HG03558 (cell line): ENCODE measurements around the gene FAM149B1.

Experiments used
- ATAC-seq: cut with Tn5 transposase; IDR thresholded peaks from one replicate; pipeline ENCODE4 v1.9.1; 2021; ENCODE audit warnings: moderate number of reproducible peaks; ENCODE audit not compliant: unreplicated experiment; ENCODE audit errors: extremely low read depth

Gene FAM149B1

DNA sequence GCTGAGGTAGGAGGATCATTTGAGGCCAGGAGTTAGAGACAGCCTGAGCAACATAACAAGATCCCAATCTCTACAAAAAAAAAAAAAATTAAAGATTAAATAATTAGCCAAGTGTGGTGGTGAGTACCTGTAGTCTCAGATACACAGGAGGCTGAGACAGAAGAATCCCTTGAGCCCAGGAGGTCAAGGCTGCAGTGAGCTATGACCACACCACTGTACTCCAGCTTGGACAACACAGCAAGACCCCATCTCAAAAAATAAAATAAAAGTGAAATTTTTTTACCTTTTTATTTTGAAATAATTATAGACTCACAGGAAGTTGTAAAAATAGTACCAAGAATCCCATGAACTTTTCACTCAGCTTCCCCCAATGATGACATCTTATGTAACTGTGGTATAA lies 4.9 kb downstream of the FAM149B1 start:
- ATAC-seq: no peak

DNA sequence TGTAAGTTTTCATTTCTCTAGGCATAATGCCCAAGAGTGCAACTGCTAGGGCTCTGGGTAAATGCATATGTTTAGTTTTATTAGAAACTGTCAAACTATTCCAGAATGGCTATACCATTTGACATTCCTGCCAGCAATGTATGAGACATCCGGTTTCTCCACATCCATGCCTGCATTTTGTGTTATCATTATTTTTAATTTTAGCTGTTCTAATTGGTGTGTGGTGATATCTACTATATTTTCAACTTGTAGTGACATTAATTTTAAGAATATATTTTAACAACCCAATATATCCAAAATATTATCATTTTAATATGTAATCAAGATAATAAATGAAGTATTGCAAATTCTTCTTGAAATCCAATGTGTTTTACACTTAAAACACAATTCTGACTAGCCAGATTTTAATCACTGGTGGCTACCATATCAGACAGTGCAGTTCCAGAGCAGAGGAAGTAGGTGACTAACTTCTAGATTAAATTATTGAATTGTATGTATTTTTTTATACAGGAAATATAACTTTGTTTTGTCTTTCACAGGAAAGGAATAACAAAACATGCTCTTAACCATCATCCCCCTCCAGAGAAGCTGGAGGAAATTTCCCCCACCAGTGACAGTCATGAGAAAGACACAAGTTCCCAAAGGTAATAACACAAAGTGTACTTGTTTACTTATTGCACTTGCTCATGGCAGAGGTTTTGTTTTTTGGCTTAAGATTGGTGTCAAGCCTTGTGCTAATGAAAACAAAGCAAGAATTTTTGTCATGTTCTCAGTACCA lies 6.4 kb downstream of the FAM149B1 start:
- ATAC-seq: no peak

DNA sequence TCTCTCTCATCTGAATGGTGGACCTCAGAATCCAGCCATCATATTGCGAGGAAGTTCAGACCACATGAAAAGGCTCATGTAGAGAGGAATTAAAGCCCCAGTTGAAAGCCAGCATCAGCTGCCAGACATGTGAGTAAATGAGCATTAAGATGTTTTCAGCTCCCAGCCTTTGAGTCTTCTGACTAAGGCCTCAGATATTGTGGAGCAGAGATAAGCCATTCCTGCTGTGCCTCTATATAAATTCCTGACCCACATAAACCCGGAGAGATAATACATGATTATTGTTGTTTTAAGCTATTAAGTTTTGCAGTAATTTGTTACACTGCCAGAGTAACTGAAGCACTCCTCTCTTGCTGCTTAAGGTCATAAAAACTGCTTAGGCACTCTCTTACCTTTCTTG lies 14.6 kb downstream of the FAM149B1 start:
- ATAC-seq: no peak

DNA sequence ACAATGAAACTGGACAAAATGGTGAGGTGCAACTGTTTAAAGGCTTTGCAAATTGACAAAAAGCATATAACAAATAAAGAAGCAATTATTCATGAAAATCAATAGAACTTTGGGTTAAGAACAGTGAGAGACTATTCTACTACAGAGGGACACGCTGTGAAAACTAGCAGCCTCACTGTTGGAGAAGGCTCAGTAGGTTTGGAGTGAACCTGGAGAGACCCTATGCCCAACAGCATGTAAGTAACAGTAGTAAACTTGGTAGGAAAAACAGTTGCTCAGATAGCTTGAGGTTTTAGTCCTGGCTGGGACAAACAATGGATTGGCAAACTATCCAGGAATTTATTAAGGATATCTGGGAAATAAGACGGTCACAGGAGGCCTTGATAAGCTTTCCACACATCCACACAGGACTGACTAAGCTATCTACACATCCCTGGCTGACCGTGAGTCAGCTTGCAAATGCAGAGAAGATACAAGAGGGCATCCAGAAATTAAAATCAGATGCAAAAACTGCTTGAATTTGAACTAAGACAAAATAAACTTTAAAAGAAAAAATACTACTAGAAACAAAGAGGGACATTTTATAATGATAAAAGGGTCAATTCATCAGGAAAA lies 15.9 kb downstream of the FAM149B1 start:
- ATAC-seq: no peak

DNA sequence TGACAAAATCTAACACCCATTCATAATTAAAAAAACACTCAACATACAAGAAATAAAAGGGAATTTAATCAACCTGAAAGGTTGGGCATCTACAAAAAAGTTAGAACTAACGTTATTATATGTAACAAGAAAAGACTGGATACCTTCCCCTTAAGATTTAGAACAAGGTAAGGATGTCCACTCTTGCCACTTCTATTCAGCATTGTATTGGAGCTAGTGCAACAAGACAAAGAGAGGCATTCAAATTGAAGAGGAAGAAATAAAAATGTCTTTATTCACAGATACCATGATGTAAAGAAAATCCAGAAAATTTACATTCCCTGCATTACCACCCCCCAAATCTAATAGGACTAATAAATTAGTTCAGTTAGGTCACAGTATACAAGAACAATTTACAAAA lies 18.3 kb downstream of the FAM149B1 start:
- ATAC-seq: no peak

DNA sequence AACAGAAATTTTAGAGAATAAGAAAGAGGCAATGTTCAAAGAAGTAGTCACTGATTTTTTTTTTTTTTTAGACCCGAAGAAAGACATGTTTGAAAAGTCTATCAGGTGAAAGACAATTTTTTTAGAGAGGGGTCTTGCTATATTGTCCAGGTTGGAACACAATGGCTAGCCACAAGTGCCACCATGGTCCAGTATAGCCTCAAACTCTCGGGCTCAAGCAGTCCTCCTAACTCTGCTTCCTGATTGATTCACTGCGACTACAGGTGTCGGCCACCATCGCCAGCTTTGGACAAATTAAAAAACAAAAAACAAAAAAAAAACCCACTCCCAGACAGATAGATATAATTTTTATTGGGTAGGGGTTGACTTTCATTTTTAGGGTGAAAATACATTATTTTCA lies 22.3 kb downstream of the FAM149B1 start:
- no peak for ATAC-seq

DNA sequence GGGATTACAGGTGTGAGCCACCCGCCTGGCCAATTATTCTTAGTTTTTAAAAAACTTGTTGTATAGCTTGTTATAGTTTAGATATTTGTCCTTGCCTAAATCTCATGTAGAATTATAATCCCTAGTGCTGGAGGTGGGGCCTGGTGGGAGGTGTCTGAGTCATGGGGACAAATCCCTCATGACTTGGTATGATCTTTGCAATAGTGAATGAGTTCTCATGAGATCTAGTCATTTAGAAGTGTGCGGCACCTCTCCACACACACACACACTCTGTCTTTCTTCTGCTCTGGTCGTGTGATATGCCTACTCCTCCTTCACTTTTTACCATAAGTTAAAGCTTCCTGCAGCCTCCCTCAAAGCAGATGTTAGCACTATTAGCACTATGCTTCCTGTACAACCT lies 37.2 kb downstream of the FAM149B1 start:
- ATAC-seq: no peak

DNA sequence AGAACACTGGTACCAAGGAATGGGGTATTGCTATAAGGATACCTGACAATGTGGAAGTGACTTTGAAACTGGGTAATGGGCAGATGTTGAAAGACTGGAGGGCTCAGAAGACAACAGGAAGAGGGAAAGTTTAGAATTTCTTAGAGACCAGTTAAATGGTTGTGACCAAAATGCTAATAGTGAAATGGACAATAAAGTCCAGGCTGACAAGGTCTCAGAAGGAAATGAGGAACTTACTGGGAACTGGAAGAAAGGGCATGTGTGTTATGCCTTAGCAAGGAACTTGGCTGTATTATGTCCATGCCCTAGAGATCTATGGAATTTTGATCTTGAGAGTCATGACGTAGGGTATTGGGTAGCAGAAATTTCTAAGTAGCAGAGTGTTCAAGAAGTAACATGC lies 38.0 kb downstream of the FAM149B1 start:
- ATAC-seq: no peak

DNA sequence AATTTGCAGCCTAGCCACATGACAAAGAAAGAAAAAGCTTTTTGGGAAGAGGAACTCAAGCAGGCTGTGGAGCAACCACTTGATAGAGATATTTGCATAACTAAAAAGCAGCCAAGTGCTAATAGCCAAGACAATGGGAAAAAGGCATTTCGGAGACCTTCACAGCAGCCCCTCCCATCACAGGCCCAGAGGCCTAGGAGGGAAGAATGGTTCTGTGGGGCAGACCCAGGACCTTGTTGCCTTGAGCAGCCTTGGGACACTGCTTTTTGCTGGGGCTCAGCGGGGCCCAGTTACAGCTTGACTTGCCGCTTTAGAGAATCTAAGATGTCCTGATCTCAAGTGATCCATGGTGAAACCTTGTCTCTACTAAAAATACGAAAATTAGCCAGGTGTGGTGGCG lies 38.5 kb downstream of the FAM149B1 start:
- ATAC-seq: no peak

DNA sequence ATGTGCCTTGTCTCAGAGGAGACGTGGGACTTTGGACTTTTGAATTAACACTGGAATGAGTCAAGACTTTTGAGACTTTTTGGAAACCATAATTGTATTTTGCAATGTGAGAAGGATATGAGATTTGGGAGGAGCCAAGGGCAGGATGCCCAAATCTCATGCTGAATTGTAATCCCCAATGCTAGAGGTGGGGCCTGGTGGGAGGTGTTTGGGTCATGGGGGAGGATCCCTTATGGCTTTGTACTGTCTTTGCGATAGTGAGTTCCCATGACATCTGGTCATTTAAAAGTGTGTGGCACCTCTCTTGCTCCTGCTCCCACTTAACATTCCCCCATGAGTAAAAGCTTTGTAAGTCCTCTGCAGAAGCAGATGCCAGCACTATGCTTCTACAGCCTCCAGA lies 40.0 kb downstream of the FAM149B1 start:
- ATAC-seq: no peak

DNA sequence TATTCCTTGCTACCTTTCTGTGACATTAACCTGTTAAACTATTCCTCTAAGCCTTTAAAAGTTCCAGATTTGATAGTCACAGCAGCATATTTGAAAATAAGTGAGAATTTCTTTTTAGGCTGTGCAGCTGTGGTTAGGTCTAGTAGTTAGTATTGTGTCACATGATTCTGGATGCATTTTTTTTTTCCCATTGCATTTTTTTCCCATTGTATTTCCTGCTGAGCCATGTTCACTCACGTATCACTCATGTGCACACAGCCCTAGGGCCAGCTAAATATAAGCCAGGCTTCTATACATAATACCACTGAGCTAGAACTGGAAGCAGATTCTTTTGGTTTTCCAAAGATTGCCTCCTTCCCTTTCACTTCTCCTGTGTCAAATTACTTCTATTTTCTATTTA lies 41.8 kb downstream of the FAM149B1 start:
- no peak for ATAC-seq

DNA sequence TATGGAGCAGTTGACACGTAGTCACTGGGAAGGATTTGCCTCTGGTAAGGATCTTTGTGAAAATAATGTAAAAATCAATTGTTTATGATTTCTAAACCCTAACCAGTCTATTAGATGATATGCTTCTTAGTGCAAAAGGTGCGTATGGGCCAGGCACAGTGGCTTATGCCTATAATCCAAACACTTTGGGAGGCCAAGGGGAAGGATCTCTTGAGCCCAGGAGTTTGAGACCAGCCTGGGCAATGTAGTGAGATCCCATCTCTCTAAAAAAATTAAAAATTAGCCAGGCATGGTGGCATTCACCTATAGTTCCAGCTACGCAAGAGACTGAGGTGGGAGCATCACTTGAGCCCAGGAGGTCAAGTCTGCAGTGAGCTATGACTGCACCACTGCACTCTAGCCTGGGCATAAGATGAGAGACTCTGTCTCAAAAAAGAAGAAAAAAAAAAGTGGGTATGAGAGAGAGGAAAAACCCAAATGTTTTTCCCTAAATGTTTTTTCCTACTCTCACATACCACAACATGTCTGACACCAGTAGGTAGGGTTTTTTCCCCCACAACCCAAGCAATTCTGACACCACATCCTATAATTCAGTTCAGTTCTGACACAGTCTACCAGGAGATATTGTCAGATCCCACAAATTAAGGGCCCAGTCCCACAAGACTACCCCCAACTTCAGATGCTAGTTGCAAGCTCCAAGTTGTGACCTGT lies 42.6 kb downstream of the FAM149B1 start:
- no peak for ATAC-seq

DNA sequence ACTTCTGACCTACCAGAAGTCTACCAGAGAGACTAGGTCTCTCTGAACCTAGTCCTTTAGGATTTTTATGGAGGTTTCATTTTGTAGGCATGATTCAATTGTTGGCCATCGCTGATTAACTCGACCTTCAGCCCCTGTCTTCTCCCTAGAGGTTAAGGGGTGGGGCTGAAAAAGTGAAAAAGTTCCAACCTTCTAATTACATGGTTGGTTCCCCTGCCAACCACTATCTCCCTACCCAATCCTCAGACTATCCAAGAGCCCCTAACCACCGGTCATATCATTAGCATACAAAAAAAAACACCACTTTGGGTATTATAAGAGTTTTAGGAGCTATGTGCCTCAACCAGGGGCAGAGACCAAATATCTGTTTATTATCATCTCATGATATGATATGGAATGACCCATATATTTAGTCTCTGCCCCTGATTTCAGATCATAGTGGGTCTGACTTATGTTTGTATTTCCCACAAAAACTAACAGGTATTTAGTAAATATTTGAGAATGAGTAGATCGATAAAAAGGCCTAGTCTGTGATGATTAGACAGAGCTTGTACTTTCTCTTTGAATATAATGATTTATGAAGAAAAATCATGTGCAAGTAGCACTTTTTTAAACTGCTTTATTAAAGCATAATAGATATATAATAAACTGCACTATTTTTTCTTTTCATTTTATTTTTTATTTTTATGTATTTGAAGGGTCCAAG lies 43.3 kb downstream of the FAM149B1 start:
- ATAC-seq: no peak

DNA sequence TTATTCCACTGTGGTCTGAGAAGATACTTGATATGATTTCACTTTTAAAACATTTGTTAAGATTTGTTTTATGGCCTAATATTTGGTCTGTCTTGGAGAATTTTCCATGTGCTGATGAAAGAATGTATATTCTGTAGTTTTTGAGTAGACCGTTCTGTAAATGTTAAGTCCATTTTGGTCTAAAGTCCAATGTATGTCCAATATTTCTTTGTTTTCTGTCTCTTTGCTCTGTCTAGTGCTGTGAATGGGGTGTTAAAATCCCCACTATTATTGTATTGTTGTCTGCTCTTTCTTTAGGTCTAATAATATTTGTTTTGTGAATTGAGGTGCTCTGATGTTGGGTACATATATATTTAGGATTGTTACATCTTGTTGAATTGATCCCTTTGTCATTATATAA lies 47.8 kb downstream of the FAM149B1 start:
- no peak for ATAC-seq

DNA sequence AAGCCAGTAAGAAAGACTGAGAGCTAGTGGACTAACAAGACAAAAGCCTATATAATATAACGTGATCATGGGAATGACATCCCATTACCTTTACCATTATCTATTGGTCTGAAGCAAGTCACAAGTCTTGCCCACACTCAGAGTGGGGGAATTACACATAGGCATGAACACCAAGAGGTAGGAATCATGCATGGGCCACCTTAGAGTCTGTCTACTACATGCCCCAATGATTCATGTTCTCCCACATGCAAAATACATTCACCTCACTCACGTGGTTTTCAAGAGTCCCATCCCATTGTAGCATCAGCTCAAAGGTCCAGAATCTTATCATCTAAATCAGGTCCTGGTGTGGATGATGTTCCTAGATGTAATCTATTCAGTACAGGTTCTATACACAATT lies 49.7 kb downstream of the FAM149B1 start:
- no peak for ATAC-seq

DNA sequence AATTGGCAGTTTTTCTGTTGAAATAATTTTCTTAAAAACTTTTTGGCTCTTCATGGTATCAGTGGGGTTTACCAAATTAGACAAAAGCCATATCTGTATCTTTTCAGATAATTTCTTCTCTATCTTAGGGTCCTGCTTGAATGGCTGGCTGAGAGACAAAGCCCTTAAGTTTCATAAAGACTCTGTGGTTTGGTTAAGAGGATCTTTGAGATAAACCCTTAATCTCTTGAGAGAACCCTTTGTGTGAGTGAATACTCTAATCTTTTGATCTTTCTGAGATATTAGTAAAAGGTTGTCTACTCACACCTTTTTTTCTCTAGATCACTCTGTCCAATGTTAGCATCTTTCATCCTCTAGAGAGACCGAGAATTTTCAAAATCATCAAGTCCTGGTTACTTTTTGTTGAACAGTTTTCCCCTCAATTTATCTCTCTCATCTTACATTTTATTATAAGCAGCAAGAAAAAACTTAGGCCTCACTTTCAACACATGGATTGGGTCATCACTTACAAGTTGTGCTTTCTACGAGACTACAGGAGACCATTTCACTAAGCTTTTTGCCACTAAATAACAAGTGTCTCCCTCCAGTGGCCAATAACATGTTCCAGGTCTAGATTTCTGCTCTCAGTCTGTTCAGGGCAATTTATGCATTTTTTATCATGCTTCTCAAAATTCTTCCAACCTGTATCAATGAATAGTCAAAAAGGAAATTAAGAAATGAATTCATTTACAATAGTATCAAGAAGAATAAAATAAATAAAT lies 50.7 kb downstream of the FAM149B1 start:
- no peak for ATAC-seq

DNA sequence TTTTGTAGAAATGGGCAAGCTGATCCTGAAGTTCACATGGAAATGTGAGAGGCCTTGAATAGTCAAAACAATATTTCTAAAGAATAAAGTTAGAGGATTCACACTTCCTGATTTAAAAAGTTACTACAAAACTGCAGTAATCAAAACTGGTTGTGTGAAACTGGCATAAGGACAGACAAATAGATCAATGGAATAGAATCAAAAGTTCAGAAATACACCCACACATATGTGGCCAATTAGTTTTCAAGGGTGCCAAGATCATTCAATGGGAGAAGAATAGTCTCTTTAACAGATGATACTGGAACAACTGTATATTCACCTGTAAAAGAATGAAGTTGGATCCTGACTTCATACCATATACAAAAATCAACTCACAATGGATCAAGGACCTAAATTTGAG lies 51.5 kb downstream of the FAM149B1 start:
- ATAC-seq: no peak

DNA sequence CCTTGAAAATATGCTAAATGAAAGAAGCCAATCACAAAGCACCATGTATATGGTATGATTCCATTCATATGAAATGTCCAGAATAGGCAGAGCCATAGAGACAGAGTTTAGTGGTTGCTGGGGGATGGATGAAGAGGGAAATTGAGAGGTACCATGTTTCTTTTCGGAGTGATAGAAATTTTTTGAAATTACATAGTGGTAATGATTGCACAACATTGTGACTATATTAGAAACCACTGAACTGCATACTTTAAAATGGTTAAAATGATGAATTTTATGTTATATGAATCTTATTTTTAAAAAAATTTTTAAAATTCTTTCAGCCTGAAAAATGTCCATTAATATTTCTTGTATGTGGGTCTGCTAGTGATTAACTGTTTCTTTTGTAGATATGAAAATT lies 53.1 kb downstream of the FAM149B1 start:
- no peak for ATAC-seq

DNA sequence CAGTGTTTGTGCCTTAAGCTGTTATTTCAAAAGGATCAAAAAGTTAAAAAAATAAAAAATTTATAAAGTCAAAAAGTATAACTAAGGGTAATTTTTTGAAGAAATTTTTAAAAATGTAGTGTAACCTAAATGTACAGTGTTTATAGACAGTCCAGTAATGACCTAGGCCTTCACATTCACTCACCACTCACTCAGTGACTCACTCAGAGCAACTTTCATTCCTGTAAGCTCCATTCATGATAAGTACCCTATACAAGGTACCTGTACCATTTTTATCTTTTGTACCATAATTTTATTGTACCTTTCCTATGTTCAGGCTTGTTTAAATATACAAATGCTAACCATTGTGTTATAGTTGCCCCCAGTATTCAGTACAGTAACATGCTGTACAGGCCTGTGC lies 57.6 kb downstream of the FAM149B1 start:
- ATAC-seq: no peak

DNA sequence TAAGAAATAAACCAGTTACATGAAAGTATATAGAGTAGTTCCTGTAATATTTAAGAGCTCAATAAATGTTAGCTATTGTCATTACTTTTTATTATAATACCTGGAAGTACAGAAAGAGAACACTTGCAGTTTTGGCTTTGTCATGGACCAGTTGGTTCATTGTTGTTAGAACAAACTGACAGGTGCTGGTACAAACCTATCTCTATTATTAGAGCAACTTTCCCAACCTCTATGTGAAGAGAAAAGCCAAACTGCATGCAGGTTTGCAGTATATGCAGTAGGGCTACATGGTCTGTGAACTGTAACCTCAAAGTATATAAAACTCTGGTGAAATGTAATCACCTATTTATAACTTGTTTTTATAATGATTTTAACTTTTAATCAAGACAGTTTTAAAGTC lies 58.7 kb downstream of the FAM149B1 start:
- no peak for ATAC-seq
